H1 (cell line): ENCODE data around the gene SDF2L1. TPM values are rescaled to one million over a fixed set of nuclear protein-coding genes. Genes with fewer than 3 reads are reported as not detected.
A peak's percentile ranks its signal among the peaks of the same experiment; 100 is the strongest.

Experiments
- CHD7 ChIP-seq: fragments of 300-600 bp; sonication (generic); IDR thresholded peaks from 2 replicates; pipeline ENCODE4 v1.7.1; 2012; ENCODE audit warnings: low read length, moderate library complexity, mild to moderate bottlenecking, inconsistent platforms; ENCODE audit not compliant: insufficient replicate concordance
- CTBP2 ChIP-seq: IDR thresholded peaks from 2 replicates; pipeline ENCODE4 v1.7.0; 2011; ENCODE audit warnings: borderline replicate concordance, mild to moderate bottlenecking, moderate library complexity, mixed read lengths, low read length; ENCODE audit not compliant: insufficient read depth, insufficient read length
- EP300 ChIP-seq, 2 experiments: IDR thresholded peaks; 1 replicate in 1 of 2; 2 replicates in 1 of 2; pipeline ENCODE4 v1.6.1; 2011 to 2012; ENCODE audit warnings: low read depth in 2 of 2, low read length in 2 of 2, mild to moderate bottlenecking in 2 of 2, borderline replicate concordance in 1 of 2, inconsistent platforms in 1 of 2, moderate library complexity in 1 of 2
- EZH2 ChIP-seq: fragments of 200-600 bp; sonication (generic); IDR thresholded peaks from 2 replicates; pipeline ENCODE4 v1.7.1; 2012; ENCODE audit warnings: low read depth, mild to moderate bottlenecking, moderate library complexity, low read length, inconsistent platforms; ENCODE audit not compliant: severe bottlenecking
- KDM4A ChIP-seq: IDR thresholded peaks from one replicate; pipeline ENCODE4 v1.7.1; 2012; ENCODE audit warnings: low read depth, mild to moderate bottlenecking, moderate library complexity, low read length, inconsistent platforms; ENCODE audit not compliant: severe bottlenecking
- MAX ChIP-seq: IDR thresholded peaks from 2 replicates; pipeline ENCODE4 v1.6.1; 2012; ENCODE audit warnings: inconsistent platforms
- POLR2A ChIP-seq, 2 experiments: IDR thresholded peaks; 1 replicate in 1 of 2; 2 replicates in 1 of 2; pipeline ENCODE4 v1.6.1; 2011; ENCODE audit warnings: low read depth in 2 of 2, low read length in 2 of 2, mild to moderate bottlenecking in 2 of 2; ENCODE audit errors: control extremely low read depth in 1 of 2
- RBBP5 ChIP-seq: IDR thresholded peaks from 2 replicates; pipeline ENCODE4 v1.7.1; 2012; ENCODE audit warnings: low read depth, mild to moderate bottlenecking, inconsistent platforms, low read length, moderate library complexity, borderline replicate concordance
- polyA plus RNA-seq, 7 experiments: library from polyadenylated mRNA; depleted of rRNA in 3 of 7; stranded (reverse) in 5 of 7; unstranded in 2 of 7; fragments of >200 nt in 5 of 7; fragments of 200-250 nt in 2 of 7; gene quantifications; 1 replicate in 5 of 7; 2 replicates in 1 of 7; 4 replicates in 1 of 7; pipeline versions ENCODE4 v1.2.1 to v1.2.3, GENCODE V29; 2011 to 2013; ENCODE audit warnings: missing spikeins in 2 of 7, mixed read lengths in 2 of 7
- total RNA-seq: library from RNA; stranded (reverse); fragmentation: NEBNext Ultra II Directional; extraction: Animal tissue kit (Norgen Biotek cat#: 25700); gene quantifications from 2 replicates; pipeline ENCODE4 v1.2.1, GENCODE V29; 2021

Gene SDF2L1
- total and polyA plus RNA-seq, 2 of the 8 experiments (the other 6 are each of a cell fraction or from before 2014, with no cell fraction given) = 51.1 to 59.6 TPM

DNA sequence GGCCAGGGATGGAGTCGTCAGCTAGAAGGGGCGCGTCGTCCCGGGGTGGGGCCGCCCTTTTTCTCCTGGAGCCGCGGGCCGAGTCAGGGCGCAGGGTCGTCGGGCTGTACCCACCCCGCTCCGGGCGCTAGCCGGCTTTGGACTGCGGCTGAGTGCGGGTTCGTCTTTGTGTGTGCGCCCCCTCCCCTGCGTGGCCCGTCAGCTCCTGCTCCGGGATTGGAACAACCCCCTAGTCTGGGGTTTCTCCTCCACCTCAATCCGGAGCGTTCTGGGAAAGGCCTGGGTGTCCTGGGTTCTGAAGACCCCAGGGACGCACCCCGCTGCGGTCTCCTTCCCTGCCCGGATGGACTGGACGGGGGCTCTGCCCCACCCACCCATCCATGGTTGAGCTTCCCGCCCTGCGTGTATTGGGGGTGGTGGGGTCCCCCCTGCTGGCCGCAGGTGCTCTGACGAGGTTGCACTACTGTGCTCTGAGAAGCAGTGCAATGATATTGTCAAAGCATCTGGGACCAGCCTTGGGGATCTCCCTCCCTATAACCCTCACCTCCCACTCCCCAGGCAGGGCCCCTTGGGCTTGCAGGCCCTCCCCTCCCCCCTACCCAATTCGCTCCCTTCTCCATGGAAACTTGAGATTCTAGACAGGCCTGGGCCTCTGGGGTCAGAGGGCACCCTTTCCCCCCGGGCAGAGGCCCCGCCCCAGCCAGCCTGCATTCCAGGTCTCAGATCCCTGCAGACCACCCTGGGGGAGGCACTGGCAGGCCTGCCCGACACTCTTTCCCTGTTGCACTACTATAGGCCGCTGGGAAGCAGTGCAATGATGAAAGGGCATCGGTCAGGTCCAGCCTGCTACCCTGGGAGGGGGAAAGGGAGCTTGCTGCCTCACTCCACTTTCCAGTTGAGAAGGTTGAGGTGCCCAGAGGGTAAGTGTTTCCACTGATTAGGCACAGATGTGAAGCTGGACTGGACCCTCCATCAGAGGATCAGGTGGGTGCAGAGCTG, 10.7 kb downstream of the SDF2L1 start (continued):
- TF ChIP-seq MAX (0 out of 2 replicates have a peak, but pooled peaks have one; percentile 19), EP300 (IDR thresholded peaks at IDR 0.05; ENCODE audit: borderline replicate concordance in 1 of 2, low read depth in 2 of 2, low read length in 2 of 2) (no peak), CHD7 (no peak), KDM4A (peak; percentile 25), EZH2 (no peak), RBBP5 (no peak), POLR2A (IDR thresholded peaks at IDR 0.05; ENCODE audit: control extremely low read depth in 1 of 2, low read depth in 2 of 2, low read length in 2 of 2) (peak in 1 of 2 experiments; percentile 55; a peak in 1 of 3 replicates), CTBP2 (no peak)
